ENCODE results near the gene KCNJ12. TPM values are rescaled to one million over a fixed set of nuclear protein-coding genes. Genes with fewer than 3 reads are reported as not detected.

Gene KCNJ12
- polyA plus RNA-seq, 2 of the 4 experiments (the other 2 are of a cell fraction), result 0.34 to 0.44 TPM

GRCh38 chr17:21378553-21378952 lies 2.4 kb downstream of the KCNJ12 start (continued):
- TF ChIP-seq REST (IDR thresholded peaks at IDR 0.05) (no peak), JUNB (IDR thresholded peaks at IDR 0.05) (no peak), HOXB13 (CRISPR knock-in tag; IDR thresholded peaks at IDR 0.05; ENCODE audit: low read depth) (no peak), FOSL2 (IDR thresholded peaks at IDR 0.05) (no peak), FOSL2 (CRISPR knock-in tag; IDR thresholded peaks at IDR 0.05) (no peak)

GRCh38 chr17:21379080-21379711 lies 3.0 kb downstream of the KCNJ12 start:
- no peak for ATAC-seq
- TF ChIP-seq FOXS1 (CRISPR knock-in tag; IDR thresholded peaks at IDR 0.05) (no peak), GATA3 (IDR thresholded peaks at IDR 0.05; ENCODE audit: borderline replicate concordance) (no peak), CHD4 (IDR thresholded peaks at IDR 0.05; ENCODE audit: borderline replicate concordance) (no peak), KDM5A (IDR thresholded peaks at IDR 0.05) (no peak), POLR2A (IDR thresholded peaks at IDR 0.05; ENCODE audit: low read length) (no peak), RFX5 (IDR thresholded peaks at IDR 0.05) (no peak), ELK1 (IDR thresholded peaks at IDR 0.05; ENCODE audit: low read depth, low read length) (no peak), HOXB13 (CRISPR knock-in tag; IDR thresholded peaks at IDR 0.05; ENCODE audit: low read depth) (no peak)
- WGBS (ENCODE audit: missing lambda C conversion rate), result 94% methylated on average over 15 of the region's 17 CpGs
- no peaks in the 10 kb centered on the region for H3K9me3 ChIP-seq
- H3K4me2 ChIP-seq, result no peak overlapping the region
- no peak overlapping the region for H3K27ac ChIP-seq
- peaks cover 4% of the 10 kb centered on the region; the same call in 1 of the 3 replicates for H3K4me1 ChIP-seq
- CTCF ChIA-PET, result interaction anchor here (0.9 to 1.5 kb wide), 7 partner anchors 11 to 133 kb away, joined by 3 to 4 read pairs (median 4); no protein-coding TSS in a partner anchor
- POLR2A ChIA-PET, result no interaction called here
- no peak overlapping the region for H3K4me3 ChIP-seq
- no peak for DNase-seq (ENCODE audit: low read depth in 1 of 2, low spot score in 1 of 2)
- FAIRE-seq, result no peak

- WGBS (ENCODE audit: missing lambda C conversion rate), result 67% methylated on average over 3 of the region's 3 CpGs
- FAIRE-seq, result no peak
- peaks cover 4% of the 10 kb centered on the region; the same call in 1 of the 3 replicates for H3K4me1 ChIP-seq
- CTCF ChIA-PET, result interaction anchor here (1.5 kb wide), 1 partner anchor 101 kb away, joined by 4 read pairs; no protein-coding TSS in a partner anchor
- no peak for DNase-seq (ENCODE audit: low read depth in 1 of 2, low spot score in 1 of 2)
- H3K27ac ChIP-seq, result no peak overlapping the region
- ATAC-seq, result no peak
- H3K4me2 ChIP-seq, result no peak overlapping the region
- no peak overlapping the region for H3K4me3 ChIP-seq
- H3K9me3 ChIP-seq, result no peaks in the 10 kb centered on the region
- TF ChIP-seq EP300 (IDR thresholded peaks at IDR 0.05), result no peak
- no peak for TF ChIP-seq HES2 (IDR thresholded peaks at IDR 0.05)
- no peak for TF ChIP-seq BHLHE40 (IDR thresholded peaks at IDR 0.05; ENCODE audit: low read depth, low read length)
- TF ChIP-seq MAFK (IDR thresholded peaks at IDR 0.05; ENCODE audit: partially characterized antibody), result no peak
- no peak for TF ChIP-seq NFE2L2 (conservative IDR thresholded peaks at IDR 0.05; ENCODE audit: low read length)
- no peak for TF ChIP-seq RAD21 (conservative IDR thresholded peaks at IDR 0.05 in 1 of 2, IDR thresholded peaks at IDR 0.05 in 1 of 2)
- no peak for TF ChIP-seq FOXS1 (CRISPR knock-in tag; IDR thresholded peaks at IDR 0.05)
- TF ChIP-seq ZNF302 (CRISPR knock-in tag; IDR thresholded peaks at IDR 0.05), result no peak
- TF ChIP-seq MYC (IDR thresholded peaks at IDR 0.05; ENCODE audit: borderline replicate concordance, low read length), result no peak
- no peak for TF ChIP-seq HOXA7 (CRISPR knock-in tag; IDR thresholded peaks at IDR 0.05)
- TF ChIP-seq HOXB5 (CRISPR knock-in tag; IDR thresholded peaks at IDR 0.05), result no peak
- no peak for TF ChIP-seq KDM1A (IDR thresholded peaks at IDR 0.05; ENCODE audit: low read depth)
- TF ChIP-seq REST (IDR thresholded peaks at IDR 0.05), result no peak
- TF ChIP-seq POLR2AphosphoS2 (conservative IDR thresholded peaks at IDR 0.05; ENCODE audit: low read length), result no peak
- no peak for TF ChIP-seq ZC3H11A (IDR thresholded peaks at IDR 0.05)
- POLR2A ChIA-PET, result no interaction called here
Measured at GRCh38 chr17:21380659-21381058, 4.5 kb downstream of the KCNJ12 start.

All from A549 (cell line).